ENCODE data around the gene C6orf141.
A peak's percentile ranks its signal among the peaks of the same experiment; 100 is the strongest.

C6orf141 gene

GRCh38 chr6:49535795-49536194 is 14.7 kb upstream of the C6orf141 start:
- H3K4me3 ChIP-seq (ENCODE audit: low read depth, low read length) = no peak overlapping the region

GRCh38 chr6:49539102-49539501 is 11.4 kb upstream of the C6orf141 start:
- H3K4me3 ChIP-seq (ENCODE audit: low read depth, low read length) = no peak overlapping the region

- H3K4me3 ChIP-seq (ENCODE audit: low read depth, low read length) = no peak overlapping the region
These were observed 9.9 kb upstream of the C6orf141 start for GRCh38 chr6:49540614-49541013.

- H3K4me3 ChIP-seq (ENCODE audit: low read depth, low read length) = no peak overlapping the region
These were observed 9.2 kb upstream of the C6orf141 start for GRCh38 chr6:49541210-49541724.

GRCh38 chr6:49541936-49542335 is 8.5 kb upstream of the C6orf141 start:
- H3K4me3 ChIP-seq (ENCODE audit: low read depth, low read length) = no peak overlapping the region

GRCh38 chr6:49543087-49543858 is 7.2 kb upstream of the C6orf141 start:
- no peak overlapping the region for H3K4me3 ChIP-seq (ENCODE audit: low read depth, low read length)

GRCh38 chr6:49546331-49546730 is 4.1 kb upstream of the C6orf141 start:
- H3K4me3 ChIP-seq (ENCODE audit: low read depth, low read length) = no peak overlapping the region

GRCh38 chr6:49548613-49549304 is 1.7 kb upstream of the C6orf141 start:
- no peak overlapping the region for H3K4me3 ChIP-seq (ENCODE audit: low read depth, low read length)

GRCh38 chr6:49549691-49550491 is 577 bp upstream of the C6orf141 start:
- H3K4me3 ChIP-seq (ENCODE audit: low read depth, low read length) = peak overlapping the region; percentile 53

GRCh38 chr6:49551078-49551865 is 804 bp downstream of the C6orf141 start:
- peak overlapping the region; percentile 53 for H3K4me3 ChIP-seq (ENCODE audit: low read depth, low read length)

GRCh38 chr6:49551866-49552129 is 1.3 kb downstream of the C6orf141 start:
- H3K4me3 ChIP-seq (ENCODE audit: low read depth, low read length) = peak overlapping the region; percentile 13

GRCh38 chr6:49552596-49552995 is 2.1 kb downstream of the C6orf141 start:
- peak overlapping the region; percentile 13 for H3K4me3 ChIP-seq (ENCODE audit: low read depth, low read length)

- no peak overlapping the region for H3K4me3 ChIP-seq (ENCODE audit: low read depth, low read length)
These were observed 2.9 kb downstream of the C6orf141 start for GRCh38 chr6:49553384-49553783.

- no peak overlapping the region for H3K4me3 ChIP-seq (ENCODE audit: low read depth, low read length)
These were observed 5.5 kb downstream of the C6orf141 start for GRCh38 chr6:49555951-49556350.

GRCh38 chr6:49556429-49556837 is 6.0 kb downstream of the C6orf141 start:
- no peak overlapping the region for H3K4me3 ChIP-seq (ENCODE audit: low read depth, low read length)

- H3K4me3 ChIP-seq (ENCODE audit: low read depth, low read length) = no peak overlapping the region
These were observed 6.7 kb downstream of the C6orf141 start for GRCh38 chr6:49557177-49557576.

- H3K4me3 ChIP-seq (ENCODE audit: low read depth, low read length) = no peak overlapping the region
These were observed 7.8 kb downstream of the C6orf141 start for GRCh38 chr6:49558238-49558637.

GRCh38 chr6:49563006-49563886 is 12.8 kb downstream of the C6orf141 start:
- H3K4me3 ChIP-seq (ENCODE audit: low read depth, low read length) = no peak overlapping the region

GRCh38 chr6:49564552-49564951 is 14.1 kb downstream of the C6orf141 start:
- H3K4me3 ChIP-seq (ENCODE audit: low read depth, low read length) = no peak overlapping the region

- H3K4me3 ChIP-seq (ENCODE audit: low read depth, low read length) = no peak overlapping the region
These were observed 14.8 kb downstream of the C6orf141 start for GRCh38 chr6:49565261-49565660.

Data from iPS-11a (cell line).